KOPT-K1 (cell line): ENCODE measurements around the gene DET1.
"Not testable (repeated sequence)": the region's sequence is repeated elsewhere in the genome, so short reads cannot be mapped to it uniquely, and the experiment has no call there.

Source experiments
- H3K27ac ChIP-seq: fragments of 200-600 bp; sonication (generic); 2 replicates; pipeline ENCODE4 v1.5.1; 2016; ENCODE audit warnings: antibody characterized with exemption, mild to moderate bottlenecking, low read depth, low read length; ENCODE audit not compliant: poor library complexity, severe bottlenecking
- H3K36me3 ChIP-seq: fragments of 200-600 bp; sonication (generic); 2 replicates; pipeline ENCODE4 v1.5.1; 2017; ENCODE audit warnings: antibody characterized with exemption, mild to moderate bottlenecking, low read length, moderate library complexity; ENCODE audit not compliant: insufficient read depth
- H3K9me3 ChIP-seq: fragments of 200-600 bp; sonication (generic); 2 replicates; pipeline ENCODE4 v1.5.1; 2017; ENCODE audit warnings: antibody characterized with exemption, low read length, mild to moderate bottlenecking; ENCODE audit not compliant: insufficient read depth, poor library complexity, severe bottlenecking

DET1 gene

DNA sequence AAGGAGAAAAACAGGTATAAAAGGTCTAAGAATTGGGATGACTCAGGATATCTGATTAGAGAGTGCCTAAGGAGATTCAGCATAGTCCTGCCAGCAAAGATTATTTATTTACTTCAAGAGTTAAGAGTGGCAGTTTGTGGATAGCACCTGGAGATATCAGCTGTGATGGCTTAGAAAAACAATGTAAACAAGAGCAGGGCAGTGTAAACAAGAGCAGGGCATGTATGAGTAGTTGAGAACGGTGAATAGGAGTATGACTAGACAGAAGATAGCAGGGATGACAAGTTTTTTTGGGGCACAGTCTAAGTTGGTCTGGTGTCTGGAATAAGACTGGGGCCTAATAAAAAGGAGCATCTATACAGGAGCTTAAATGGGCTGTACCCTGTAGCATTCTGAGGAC is 1.5 kb upstream of the DET1 start:
- H3K9me3 ChIP-seq, H3K27ac ChIP-seq, H3K36me3 ChIP-seq: not testable (repeated sequence)

DNA sequence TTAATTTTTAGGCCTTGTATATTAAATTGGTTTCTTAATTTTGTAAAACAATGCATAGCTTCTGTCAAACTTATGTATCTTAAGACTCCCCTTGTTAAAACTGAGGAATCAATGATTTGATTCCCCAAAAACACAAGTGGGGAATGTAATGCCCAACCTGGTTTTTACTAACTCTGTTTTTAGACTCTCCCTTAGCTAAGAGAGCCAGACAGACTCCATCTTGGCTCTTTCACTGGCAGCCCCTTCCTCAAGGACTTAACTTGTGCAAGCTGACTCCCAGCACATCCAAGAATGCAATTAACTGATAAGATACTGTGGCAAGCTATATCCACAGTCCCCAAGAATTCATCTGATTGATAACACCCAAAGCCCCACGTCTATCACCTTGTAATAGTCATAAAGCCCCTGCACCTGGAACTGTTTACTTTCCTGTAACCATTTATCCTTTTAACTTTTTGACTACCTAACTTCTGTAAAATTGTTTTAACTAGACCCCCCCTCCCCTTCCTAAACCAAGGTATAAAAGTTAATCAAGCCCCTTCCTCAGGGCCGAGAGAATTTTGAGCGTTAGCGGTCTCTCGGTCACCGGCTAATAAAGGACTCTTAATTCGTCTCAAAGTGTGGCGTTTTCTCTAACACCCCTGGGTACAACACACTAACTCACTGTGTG is 768 bp downstream of the DET1 start:
- H3K36me3 ChIP-seq, H3K9me3 ChIP-seq: not testable (repeated sequence)
- peak overlapping the region; percentile 62 for H3K27ac ChIP-seq

GRCh38 chr15:88543065-88543776 is 3.3 kb downstream of the DET1 start:
- Histone ChIP-seq H3K27ac (no peak overlapping the region), H3K36me3 (no peaks in the 10 kb centered on the region), H3K9me3 (no peaks in the 10 kb centered on the region)

DNA sequence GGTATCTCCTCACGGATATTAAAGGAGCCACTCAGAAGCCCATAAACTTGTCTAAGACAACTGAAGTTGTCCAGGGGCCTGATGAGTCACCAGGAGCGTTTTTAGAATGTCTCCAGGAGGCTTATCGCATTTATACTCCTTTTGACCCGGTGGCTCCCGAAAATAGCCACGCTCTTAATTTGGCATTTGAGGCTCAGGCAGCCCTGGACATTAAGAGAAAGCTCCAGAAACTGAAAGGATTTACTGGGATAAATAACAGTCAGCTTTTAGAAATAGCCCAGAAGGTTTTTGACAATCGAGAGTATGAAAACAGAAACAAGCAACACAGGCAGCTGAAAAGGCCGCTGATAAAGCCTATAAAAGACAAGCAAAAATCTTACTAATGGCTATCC is 4.1 kb downstream of the DET1 start:
- Histone ChIP-seq H3K36me3 (no peaks in the 10 kb centered on the region), H3K9me3 (no peaks in the 10 kb centered on the region), H3K27ac (no peak overlapping the region)

- H3K36me3 ChIP-seq = no peaks in the 10 kb centered on the region
- H3K27ac ChIP-seq = no peak overlapping the region
- H3K9me3 ChIP-seq = no peaks in the 10 kb centered on the region
Measured at GRCh38 chr15:88541709-88542341, 4.7 kb downstream of the DET1 start.

DNA sequence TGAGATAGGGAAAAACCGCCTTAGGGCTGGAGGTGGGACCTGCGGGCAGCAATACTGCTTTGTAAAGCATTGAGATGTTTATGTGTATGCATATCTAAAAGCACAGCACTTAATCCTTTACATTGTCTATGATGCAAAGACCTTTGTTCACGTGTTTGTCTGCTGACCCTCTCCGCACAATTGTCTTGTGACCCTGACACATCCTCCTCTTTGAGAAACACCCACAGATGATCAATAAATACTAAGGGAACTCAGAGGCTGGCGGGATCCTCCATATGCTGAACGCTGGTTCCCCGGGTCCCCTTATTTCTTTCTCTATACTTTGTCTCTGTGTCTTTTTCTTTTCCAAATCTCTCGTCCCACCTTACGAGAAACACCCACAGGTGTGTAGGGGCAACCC is 5.4 kb downstream of the DET1 start:
- not testable (repeated sequence) for H3K36me3 ChIP-seq, H3K27ac ChIP-seq, H3K9me3 ChIP-seq

DNA sequence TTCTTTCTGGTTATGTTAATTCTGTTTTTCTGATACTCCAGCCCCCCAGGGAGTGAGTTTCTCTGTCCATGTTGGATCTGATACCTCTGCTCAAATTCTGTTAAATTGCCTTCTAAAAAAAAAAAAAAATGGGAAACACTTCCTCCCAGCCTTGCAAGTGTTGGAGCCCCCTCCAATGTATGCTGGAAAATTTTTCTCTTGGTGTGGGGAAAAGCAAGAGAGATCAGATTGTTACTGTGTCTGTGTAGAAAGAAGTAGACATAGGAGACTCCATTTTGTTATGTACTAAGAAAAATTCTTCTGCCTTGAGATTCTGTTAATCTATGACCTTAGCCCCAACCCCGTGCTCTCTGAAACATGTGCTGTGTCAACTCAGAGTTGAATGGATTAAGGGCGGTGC is 6.1 kb downstream of the DET1 start:
- not testable (repeated sequence) for H3K36me3 ChIP-seq, H3K27ac ChIP-seq, H3K9me3 ChIP-seq

- Histone ChIP-seq H3K27ac (no peak overlapping the region), H3K9me3 (peaks cover 2% of the 10 kb centered on the region), H3K36me3 (no peaks in the 10 kb centered on the region)
Measured at GRCh38 chr15:88539441-88539840, 7.0 kb downstream of the DET1 start.

DNA sequence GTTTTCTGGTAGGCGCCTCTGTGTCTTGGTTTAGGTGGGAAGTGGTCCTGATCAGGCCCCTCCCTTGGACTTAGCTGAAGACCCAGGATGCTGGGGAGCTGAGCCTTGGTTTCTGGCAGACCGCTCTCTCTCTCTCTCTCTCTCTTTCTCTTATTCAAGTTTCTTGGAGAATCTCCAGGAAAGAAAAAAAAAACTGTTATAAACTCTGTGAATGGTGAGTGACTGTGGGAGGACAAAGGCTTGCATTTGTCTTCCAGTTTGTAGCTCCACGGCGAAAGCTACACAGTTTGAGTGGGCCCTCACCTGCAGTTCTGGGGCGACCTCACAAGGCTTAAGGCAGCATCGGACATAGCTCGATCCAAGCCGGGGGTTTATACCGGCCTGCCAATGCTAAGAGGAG is 7.5 kb downstream of the DET1 start:
- Histone ChIP-seq H3K36me3 (no peaks in the 10 kb centered on the region), H3K9me3 (peaks cover 7% of the 10 kb centered on the region), H3K27ac (no peak overlapping the region)

DNA sequence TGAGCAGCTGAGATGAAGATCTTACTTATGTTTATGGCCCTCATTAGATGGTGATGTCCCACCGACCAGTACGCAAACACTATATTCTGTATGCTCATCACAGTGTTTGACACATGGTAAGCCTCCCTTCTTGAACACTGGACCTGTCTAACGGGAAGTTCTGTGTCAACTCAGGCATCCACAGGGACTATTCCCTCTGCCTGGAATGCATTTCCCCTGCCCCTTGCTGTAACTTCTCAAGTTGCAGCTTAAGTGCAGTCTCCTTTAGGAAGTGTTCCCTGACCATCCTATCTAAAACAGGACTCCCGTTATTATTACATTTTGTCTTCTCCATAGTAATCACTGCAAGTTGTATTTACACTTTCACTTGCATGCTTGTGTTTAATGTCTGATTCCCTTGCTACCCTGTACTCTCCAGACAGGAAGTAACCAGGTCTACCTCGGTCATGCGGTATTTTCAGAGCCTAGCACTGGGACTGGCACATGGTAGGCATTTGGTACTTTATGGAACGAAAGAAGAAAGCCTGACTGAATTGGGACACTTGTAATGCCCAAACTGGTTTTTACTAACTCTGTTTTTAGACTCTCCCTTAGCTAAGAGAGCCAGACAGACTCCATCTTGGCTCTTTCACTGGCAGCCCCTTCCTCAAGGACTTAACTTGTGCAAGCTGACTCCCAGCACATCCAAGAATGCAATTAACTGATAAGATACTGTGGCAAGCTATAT is 8.7 kb downstream of the DET1 start:
- Histone ChIP-seq H3K36me3 (no peaks in the 10 kb centered on the region), H3K9me3 (peaks cover 7% of the 10 kb centered on the region), H3K27ac (no peak overlapping the region)

GRCh38 chr15:88535607-88536313 is 10.7 kb downstream of the DET1 start:
- no peak overlapping the region for H3K27ac ChIP-seq
- H3K36me3 ChIP-seq = peaks cover 7% of the 10 kb centered on the region
- H3K9me3 ChIP-seq = peaks cover 7% of the 10 kb centered on the region

GRCh38 chr15:88535100-88535499 is 11.4 kb downstream of the DET1 start:
- H3K27ac ChIP-seq = no peak overlapping the region
- peaks cover 7% of the 10 kb centered on the region for H3K9me3 ChIP-seq
- peaks cover 14% of the 10 kb centered on the region for H3K36me3 ChIP-seq

- Histone ChIP-seq H3K36me3 (peaks cover 20% of the 10 kb centered on the region), H3K27ac (no peak overlapping the region), H3K9me3 (peaks cover 7% of the 10 kb centered on the region)
Measured at GRCh38 chr15:88533376-88533775, 13.1 kb downstream of the DET1 start.

DNA sequence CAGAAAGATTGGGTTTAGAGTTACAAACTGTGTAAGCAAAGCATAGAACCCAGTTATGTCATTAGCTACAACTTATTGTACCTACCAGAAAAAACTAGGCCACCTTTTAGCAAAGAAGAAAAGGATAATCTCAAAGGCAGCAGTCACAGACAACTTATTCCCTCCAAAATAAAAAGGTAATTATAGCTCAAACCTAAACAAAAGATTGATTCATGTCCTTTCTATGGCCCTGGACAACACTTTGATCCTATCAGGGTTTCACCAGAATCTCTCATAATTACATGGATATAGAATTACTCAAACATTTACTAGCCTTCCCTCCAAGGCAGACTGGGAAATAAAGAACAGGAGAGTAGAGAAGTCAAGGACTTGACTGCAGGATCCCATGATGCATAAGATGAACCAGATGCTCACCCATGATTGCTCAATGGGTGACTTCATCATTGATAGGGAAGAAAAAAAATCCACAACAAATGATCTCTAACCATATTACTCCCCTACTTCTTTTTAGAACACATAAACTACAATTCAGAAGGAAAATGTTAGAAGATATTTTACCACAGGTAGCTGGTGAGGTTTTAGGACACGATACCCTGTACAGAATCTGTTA is 17.4 kb downstream of the DET1 start:
- Histone ChIP-seq H3K9me3 (peaks cover 1% of the 10 kb centered on the region), H3K36me3 (peaks cover 29% of the 10 kb centered on the region), H3K27ac (no peak overlapping the region)
